GM19238 (cell line): ENCODE results near the gene CSPG4.

ENCODE experiments used
- DNase-seq: peaks from one replicate; pipeline ENCODE4 v3.0.0; 2011; ENCODE audit warnings: low spot score; ENCODE audit not compliant: insufficient read length

Gene CSPG4

GRCh38 chr15:75672646-75673425 lies 39.8 kb downstream of the CSPG4 start:
- DNase-seq = no peak

DNA sequence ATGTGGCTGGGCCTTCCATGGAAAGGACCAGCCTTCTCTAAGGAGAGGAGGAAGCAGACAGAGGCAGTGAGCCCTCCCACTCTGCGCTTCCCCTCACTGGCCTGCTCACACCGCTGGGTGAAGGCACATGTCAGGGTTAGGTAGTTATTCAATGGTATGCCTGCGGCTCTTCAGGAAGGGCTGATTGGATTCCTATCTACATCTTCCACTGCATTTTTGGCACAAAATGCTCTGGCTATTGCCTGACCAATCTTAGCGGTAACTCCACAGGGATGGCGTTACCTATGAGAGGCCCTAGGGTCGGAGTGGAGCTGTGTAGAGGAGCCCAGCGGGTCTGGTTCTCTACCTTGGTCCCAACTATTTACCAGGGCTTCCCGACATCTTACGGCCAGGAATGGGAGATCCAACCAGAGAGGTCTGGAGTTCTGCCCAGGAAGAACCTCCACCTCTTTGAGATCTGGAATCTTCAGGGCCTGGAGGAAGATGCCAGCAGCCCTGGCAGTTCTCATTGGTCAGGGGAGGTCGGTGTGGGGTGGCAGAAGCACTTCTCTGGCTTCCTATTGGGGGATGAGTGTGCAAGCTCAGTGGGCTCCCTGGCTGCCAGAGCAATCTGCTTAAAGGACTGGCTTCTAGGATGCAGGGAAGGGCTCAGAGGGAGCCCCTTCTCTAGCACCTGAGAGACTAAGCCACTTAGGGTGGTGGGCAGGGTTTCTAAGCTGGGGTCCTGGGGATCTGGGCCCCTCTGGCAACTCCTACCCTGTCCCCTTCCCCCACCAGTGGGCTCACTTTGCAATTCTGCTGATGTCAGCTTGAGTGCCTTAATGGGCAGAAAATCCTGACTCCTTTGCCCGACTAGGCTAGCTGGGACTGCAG lies 40.7 kb downstream of the CSPG4 start:
- no peak for DNase-seq

DNA sequence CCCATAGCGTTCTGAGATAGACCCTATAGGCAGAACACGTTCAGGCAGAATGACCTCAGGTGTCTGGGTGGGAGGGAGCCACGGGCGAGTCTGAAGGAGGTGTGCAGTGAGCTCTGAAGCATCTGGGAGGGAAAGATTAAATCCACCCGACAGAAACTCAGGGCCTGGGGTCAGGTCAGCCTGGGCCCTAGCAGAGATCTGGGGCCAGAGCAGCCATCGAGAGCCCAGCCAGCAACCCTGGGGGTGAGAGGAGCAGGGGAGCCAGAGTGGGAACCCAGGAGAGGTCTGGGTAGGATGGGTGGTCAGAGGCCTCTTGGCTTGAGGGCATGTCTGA lies 42.8 kb downstream of the CSPG4 start:
- DNase-seq = no peak

GRCh38 chr15:75669191-75669878 lies 43.3 kb downstream of the CSPG4 start:
- DNase-seq = no peak

DNA sequence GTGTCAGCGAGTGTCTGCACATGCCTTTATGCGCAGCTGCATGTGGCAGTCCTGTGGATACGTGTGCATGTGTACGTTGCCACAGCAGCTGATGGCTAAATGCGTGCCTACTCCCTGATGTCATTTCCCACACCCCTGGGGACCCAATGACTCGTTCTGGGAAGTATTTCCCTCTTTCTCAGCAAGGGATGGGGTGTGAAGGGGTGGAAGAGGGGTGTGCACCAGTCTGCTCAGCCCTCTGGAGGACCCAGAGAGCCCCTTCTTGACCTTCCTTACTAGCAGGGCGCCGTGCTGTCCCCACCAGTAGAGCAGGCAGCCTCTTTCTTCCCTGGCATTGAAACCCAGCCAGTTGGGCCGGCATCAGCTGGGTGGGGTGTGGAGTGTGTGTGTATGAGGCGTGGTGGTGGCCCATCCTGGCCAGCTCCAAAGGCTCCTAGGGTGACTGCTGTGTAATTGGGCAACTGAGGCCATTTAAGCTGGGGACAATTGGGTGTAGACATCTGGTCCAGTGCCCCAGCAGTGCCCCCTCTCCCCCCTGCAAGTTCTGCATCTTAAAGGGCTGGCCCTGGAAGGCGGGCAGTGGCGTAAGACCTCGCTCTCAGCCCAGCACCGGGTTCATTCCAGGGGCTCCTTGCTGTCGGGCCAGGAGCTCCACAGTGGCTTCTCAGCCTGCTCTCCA lies 45.7 kb downstream of the CSPG4 start:
- no peak for DNase-seq

- no peak for DNase-seq
Observed at GRCh38 chr15:75663931-75664421, 48.7 kb downstream of the CSPG4 start.

DNA sequence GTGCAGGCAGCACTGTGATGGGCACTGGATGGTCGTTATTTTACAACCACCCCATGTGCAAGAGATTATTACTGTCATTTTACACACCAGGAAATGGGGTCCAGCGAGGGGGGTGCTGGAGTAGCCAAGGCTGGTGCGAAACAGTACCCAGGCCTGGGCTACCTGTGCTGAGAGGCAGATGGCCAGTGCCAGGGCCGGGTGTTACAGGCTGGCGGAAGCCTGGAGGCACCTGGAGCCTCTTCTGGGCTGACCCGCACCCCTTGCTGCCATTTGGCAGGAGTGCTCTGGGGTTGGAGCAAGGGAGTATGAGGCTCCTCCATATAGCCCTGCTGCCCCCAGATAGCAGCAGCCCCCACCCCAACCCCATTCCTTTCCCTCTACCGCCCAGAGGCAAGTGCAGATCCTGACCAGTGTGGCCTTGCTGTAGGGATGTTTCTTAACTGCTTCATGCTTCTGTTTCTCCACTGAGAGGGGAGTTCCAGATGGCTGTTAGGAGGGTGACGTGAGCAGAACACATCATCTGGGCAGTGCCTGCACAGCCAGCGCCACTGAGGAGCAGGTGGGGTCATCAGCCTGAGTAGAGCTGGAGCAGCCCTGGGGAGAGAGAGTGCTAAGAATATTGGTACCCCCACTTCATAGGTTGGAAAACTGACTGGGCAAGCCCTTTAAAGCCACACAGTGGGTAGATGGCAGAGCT lies 49.7 kb downstream of the CSPG4 start:
- DNase-seq = no peak

DNA sequence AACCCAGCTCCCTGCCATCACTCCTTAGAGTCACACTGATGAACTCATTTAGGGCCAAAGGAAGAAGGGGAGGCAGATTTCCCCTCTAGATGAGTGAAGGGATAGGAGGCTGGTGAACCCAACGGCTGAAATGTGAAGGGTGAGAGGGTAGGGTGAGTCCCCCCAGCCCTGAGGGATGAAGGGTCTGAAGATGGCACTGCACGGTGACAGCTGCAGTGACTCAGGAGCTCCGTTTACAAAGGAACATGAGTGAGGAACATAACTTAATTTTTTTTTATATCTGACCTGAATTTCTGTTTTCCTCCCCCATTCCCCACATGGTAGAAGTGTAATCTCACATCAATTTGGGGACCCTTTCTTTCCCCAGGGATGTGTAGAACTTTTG lies 50.9 kb downstream of the CSPG4 start:
- no peak for DNase-seq

DNA sequence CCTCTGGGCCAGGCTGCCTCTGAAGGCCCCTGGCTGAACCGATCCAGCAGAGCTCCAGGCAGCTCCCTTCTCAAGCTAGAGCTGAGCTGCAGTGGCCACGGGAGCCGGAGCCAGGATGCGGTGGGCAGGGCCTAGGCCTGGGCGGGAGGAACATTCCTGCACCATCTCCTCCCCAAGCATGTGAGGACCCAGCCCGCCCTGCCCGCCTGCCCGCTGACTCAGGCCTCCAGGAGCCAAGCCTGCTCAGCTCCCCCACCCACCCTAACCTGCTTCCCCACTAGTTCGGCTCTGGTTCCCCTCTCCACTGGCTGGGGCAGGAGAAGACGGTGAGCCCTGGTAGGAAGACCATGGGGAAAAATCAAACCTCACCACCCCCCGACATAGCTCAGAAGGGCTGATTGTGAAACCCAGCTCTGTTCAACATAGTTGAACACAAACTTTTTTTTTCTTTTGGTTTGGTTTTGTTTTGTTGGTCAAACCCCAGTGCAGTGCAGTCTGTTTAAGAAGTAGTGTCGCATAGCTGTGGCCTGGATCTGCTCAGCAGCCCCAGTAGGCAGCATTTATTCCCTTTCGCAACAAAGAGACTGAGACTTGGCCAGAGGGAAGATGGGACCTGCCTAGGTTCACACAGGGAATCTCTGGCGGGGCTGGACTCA lies 51.4 kb downstream of the CSPG4 start:
- DNase-seq = no peak

GRCh38 chr15:75659928-75660645 lies 52.6 kb downstream of the CSPG4 start:
- DNase-seq = no peak

- no peak for DNase-seq
Observed at GRCh38 chr15:75659141-75659771, 53.4 kb downstream of the CSPG4 start.

DNA sequence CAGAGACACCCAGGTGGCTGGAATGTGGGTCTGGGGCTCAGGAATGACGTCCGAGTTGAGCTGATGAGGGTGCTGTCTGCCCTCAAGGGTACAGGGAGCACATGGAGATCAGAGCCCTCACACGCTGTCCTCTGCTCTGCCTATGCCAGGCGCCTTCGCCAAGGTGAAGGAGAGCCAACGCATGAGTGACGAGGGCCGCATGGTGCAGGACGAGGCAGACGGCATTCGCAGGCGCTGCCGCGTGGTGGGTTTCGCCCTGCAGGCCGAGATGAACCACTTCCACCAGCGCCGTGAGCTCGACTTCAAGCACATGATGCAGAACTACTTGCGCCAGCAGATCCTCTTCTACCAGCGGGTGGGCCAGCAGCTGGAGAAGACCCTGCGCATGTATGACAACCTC lies 55.8 kb downstream of the CSPG4 start:
- no peak for DNase-seq

- DNase-seq = no peak
Observed at GRCh38 chr15:75656331-75656730, 56.3 kb downstream of the CSPG4 start.

DNA sequence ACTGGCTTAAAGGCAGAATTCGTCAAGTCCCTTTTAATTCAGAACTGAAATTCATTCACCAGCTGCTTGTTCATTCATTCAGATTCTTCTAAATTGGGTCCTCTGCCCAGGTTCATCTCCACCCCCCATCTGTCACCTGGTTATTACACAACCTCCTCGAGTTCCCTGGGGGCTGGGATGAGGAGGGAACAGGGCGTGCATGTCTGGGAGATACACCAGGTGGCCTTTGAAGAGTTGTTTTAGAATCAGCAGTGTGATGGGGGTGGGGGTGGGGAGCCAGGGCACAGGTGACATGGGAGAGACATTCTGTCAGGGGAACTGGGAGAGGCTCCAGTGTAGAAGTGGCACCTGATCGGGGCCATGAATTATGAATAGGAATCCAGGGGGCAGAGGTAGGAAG lies 56.7 kb downstream of the CSPG4 start:
- DNase-seq = no peak

DNA sequence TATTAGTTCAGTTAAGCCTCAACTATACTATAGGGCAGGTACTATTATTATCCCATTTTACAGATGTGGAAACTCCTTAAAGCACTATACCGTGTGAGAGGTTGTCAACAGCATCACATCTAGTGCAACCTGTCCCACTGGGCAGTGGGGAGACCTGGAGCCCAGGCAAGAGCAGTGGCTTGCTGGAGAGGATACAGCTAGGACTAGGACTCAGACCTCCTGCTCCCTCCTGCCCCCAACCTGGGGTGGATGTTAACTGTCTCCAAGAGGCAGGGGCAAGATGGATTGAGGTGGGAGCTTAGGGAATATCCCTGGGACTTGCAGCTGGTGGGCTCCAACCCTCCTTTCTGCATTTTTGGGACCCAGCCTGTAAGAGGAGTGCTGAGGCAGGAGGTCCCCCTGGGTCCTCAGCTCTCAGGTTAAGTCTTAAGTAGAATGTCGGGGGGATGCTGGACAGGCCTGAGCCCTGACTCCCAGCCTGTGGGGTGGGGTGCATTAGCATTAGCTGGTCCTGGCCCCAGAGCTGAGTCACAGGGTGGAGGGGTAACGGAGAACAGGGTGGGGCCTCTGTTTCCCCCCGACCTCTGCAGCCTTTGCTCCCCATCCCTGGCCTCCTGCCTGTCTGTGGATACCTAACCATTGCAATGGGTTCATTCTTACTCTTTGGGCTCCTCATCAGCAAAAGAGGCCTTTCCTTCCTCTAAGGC lies 58.3 kb downstream of the CSPG4 start:
- no peak for DNase-seq

DNA sequence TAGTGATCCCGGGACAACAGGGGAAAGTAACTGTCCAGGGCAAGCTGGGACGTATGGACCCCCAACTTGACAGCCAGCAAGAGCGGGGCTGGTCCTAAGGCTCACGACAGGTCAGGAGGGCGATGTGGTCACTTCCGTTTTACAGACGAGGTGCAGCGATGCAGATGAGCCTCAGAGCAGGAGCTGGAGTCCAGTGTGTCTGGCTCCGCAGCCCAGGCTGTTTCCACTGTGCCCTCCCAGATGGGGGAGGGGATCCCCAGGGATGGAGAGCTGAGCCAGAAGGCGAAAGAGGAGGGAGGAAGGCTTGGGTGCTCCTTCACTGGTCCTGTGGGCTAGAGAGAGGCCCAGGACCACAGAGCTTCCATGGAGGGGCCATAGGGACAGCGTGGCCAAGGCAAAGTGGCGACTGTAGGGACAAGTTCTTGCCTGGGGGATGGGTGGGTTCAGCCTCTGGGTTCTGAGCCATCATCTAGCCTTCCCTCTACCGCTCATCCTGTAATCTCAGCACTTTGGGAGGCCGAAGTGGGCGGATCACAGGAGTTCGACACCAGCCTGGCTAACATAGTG lies 59.2 kb downstream of the CSPG4 start:
- DNase-seq = no peak

DNA sequence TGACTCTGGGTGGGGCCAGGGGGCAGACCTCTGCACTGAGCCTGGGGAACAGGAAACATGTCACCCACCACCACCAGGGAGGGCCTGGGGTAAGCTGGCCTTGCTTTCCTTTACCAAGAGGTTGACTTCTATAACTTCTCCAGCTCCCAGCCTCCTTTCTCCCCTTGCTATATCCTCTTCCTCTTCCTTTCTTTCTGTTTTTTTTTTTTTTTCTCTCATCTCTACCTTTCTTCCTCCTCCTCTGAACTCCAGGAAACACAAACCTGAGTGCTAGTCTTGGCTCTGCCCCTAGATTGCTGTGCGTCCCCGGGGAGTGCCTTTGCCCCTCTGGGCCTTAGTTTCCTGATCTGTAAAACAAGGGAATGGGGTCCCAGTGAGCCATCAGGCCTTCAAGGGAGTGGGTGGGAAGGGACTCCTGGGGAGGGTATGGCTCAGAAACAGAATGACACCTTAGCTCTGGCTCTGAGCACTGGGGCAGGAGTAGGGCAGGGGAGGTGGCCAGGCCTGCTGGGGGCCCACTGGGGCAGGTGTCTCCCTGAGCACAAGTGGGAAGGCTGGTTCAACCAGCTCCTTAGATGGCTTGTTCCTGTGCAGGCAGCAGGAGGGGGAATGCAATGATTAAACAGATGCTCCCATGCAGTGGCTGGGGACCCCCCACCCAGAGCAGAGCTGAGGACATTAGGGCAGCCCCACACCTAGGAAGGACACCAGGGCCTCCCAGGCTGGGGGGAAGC lies 60.7 kb downstream of the CSPG4 start:
- DNase-seq = no peak
